Inflammatory macrophage treated with lipopolysaccharide for 1 hour (primary cell): ENCODE results near the gene PRICKLE3.
"Not testable (repeated sequence)": the region's sequence is repeated elsewhere in the genome, so short reads cannot be mapped to it uniquely, and the experiment has no call there.

Source experiments
- DNase-seq, 2 donors: peaks; one replicate each; pipeline ENCODE4 v3.0.0-alpha.2; 2020 to 2022

PRICKLE3 gene

DNA sequence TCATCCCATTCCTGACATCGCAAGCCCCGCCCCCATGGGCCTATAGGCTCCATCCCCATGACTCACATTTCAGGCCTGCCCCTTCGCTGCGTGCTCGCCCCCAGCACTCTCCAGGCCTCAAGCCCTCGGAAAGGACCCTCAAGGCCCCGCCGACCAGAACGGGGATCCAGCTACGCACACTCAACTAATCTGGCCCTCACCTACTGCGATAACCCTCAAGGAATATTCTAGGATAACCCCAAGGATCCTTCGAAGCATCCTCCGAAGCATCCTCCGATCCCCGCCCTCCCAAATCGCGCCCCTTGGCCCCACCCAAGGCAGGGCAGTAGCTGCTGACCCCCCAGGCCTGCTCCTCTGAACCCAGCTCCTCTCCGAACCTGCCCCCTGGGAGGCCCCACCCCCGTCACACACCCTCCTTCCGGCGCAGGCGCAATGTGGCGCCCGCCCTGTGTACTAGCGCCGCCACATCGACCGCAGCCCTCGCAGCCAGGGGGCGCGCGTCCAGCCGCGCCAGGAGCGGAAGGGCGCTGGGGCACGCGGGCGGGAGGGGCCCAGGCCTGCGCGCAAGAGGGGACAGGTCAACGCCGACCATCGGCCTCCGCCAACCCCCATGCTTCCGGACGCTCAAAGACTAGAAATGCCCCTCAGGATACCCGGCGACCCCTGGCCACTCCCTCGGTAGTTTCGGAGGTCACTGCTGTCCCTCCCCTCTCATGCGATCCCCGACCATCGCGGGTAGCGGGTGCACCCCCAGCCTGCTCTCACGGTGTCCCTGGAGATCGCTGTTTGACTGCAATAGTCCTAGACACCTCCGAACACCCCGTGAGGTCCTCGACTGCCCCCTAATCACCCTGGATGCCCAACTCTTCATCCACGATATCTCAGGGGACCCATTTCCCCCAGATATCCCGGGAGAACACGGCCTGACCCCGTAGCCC is 30.0 kb downstream of the PRICKLE3 start:
- peak; percentile 71 to 77 for DNase-seq

DNA sequence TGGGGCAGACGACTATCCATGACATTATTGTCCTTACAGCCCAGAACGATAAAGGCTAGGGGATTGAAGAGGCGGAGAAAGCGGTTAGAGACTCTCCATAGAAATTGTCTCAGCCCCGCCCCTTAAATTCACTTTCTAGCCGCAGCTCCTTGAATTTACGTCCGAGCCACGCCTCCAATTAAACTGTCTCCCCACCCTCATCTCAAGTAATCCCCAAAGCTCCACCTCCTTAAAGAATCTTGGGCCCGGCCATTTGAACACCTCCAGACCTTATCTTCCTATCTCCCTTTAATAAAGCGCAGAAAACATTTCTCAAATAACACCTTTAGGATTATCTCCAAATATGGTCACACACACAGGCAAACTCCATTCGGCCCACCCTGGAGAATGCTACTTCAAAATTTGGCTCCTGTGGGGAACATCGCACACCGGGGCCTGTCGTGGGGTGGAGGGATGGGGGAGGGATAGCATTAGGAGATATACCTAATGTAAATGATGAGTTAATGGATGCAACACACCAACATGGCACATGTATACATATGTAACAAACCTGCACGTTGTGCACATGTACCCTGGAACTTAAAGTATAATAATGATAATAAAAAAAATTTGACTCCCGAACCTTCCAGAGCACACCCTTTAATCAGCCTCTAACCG is 30.8 kb downstream of the PRICKLE3 start:
- peak; percentile 37 to 41 for DNase-seq

DNA sequence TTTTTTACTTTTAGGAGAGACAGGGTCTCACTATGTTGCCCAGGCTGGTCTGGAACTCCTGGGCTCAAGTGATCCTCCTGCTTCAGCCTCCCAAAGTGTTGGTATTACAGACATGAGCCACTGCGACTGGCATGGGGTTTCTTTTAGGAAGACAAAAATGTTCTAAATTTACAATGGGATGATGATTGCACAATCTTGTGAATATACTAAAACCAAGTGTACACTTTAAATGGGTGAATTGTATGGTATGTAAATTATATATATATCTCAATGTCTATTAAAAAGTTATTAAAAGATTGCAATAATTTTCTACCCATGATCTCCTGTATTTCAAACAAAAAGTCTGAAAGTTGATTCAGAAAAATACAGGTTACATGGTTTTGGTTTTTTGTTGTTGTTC is 32.7 kb downstream of the PRICKLE3 start:
- no peak for DNase-seq

DNA sequence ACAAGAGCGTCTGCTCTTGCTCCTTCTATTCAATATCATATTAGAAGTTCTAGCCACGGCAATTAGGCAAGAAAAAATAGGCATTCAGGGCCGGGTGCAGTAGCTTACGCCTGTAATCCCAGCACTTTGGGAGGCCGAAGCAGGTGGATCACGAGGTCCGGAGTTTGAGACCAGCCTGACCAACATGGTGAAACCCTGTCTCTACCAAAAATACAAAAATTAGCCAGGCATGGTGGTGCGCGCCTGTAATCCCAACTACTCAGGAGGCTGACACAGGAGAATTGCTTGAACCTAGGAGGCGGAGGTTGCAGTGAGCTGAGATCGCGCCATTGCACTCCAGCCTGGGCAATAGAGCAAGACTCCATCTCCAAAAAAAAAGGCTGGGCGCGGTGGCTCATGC is 36.9 kb downstream of the PRICKLE3 start:
- DNase-seq, result not testable (repeated sequence)

GRCh38 chrX:49148390-49149100 is 37.6 kb downstream of the PRICKLE3 start:
- peak; percentile 2 to 19 for DNase-seq

GRCh38 chrX:49147936-49148335 is 38.2 kb downstream of the PRICKLE3 start:
- DNase-seq, result no peak

- no peak for DNase-seq
Measured at GRCh38 chrX:49147282-49147681, 38.9 kb downstream of the PRICKLE3 start.

GRCh38 chrX:49143154-49143553 is 43.0 kb downstream of the PRICKLE3 start:
- DNase-seq, result not testable (repeated sequence)

DNA sequence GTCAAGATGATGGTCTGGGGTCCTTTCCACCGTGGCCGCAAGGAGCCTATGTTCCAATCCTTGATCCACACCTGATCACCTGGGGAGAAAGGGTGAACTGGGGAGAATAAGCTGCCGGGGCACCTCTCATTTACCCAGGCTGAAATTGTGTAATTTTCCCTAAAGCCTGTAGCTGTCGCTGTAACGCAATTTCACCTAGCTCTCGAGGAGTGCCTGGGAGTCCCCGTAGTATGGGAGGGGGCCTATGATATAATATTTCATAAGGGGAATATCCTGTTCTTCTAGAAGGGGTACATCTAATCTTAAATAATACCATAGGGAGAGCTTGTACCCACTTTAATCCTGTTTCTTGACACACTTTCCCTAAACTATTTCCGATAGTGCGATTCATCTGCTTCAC is 43.9 kb downstream of the PRICKLE3 start:
- DNase-seq, result not testable (repeated sequence)

DNA sequence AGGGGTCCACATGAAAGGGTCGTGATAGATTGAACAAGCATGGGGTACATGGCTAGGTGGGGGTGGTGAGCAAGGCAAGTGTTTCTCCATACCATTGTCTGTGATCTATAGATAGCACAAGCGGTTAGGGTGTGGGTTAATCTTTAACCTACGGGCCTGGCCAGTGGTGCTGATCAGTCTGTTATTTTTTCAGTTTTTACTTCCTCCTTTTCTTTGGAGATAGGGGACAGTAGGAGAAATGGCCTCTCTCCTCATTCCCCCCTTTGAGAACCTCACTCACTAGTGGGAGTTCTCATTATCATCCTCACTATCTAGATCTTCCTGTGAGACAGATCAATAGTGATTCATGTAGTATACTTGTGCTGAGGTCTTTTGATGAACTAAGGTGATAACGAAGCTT is 46.5 kb downstream of the PRICKLE3 start:
- DNase-seq, result no peak

DNA sequence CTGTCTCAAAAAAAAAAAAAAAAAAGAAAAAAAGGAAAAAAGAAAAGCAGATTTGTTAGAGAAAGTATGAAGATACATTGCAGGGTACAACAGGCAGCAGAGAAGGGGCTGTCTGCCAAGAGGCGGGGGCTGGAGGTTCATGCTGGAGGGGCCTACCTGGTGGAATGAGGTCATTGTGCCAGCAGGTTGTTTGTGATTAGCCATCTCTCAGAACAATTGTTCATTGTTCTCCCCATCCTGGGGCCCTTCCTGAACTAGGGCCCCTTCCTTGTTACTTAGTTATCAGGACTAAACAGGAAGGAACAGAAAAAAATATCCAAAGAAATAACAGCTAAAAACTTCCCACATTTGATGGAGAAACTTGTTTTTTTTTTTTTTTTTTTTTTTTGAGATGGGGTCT is 48.7 kb downstream of the PRICKLE3 start:
- no peak for DNase-seq

DNA sequence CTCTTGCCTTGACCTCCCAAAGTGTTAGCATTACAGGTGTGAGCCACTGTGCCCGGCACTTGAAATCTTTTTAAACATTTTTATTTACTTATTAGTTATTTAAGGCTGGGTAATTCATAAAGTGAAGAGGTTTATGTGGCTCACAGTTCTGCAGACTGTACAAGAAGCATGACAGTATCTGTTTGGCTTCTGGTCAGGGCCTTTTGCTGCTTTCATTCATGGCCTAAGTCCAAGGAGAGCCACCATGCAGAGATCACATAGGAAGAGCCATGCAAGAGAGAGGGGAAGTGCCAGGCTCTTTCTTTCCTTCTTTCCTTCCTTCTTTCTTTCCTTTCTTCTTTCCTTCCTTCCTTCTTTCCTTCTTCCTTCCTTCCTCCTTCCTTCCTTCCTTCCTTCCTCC is 52.4 kb downstream of the PRICKLE3 start:
- no peak for DNase-seq

- not testable (repeated sequence) for DNase-seq
Measured at GRCh38 chrX:49132275-49132674, 53.9 kb downstream of the PRICKLE3 start.

GRCh38 chrX:49129427-49129826 is 56.7 kb downstream of the PRICKLE3 start:
- DNase-seq, result peak; percentile 13 to 25

DNA sequence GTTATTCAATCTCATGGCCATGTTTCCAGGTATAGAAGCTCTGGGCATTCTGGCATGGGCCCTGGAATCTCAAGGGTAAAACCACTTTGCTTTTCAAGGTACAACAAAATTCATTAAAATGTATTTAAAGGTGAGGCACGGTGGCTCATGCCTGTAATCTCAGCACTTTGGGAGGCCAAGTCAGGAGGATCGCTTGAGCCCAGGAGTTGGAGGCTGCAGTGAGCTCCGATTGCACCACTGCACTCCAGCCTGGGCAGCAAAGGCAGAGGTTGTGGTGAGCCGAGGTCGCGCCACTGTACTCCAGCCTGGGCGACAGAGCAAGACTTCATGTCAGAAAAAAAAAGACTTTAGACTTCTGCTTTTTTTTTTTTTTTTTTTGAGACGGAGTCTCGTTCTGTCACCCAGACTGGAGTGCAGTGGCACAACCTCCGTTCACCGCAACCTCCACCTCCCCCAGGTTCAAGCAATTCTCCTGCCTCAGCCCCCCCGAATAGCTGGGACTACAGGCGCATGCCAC is 58.4 kb downstream of the PRICKLE3 start:
- DNase-seq, result not testable (repeated sequence)
